GM10847 (cell line): Measurements from ENCODE around the gene FGA.

Experiments used
- POLR2A ChIP-seq: IDR thresholded peaks from 2 replicates; pipeline ENCODE4 v1.6.1; 2011; ENCODE audit not compliant: insufficient read length; ENCODE audit errors: extremely low read depth

The FGA gene

DNA sequence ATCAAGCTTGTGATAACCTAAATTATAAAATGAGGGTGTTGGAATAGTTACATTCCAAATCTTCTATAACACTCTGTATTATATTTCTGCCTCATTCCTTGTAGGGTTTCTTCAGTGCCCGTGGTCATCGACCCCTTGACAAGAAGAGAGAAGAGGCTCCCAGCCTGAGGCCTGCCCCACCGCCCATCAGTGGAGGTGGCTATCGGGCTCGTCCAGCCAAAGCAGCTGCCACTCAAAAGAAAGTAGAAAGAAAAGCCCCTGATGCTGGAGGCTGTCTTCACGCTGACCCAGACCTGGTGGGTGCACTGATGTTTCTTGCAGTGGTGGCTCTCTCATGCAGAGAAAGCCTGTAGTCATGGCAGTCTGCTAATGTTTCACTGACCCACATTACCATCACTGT is 24.8 kb downstream of the FGA start:
- TF ChIP-seq POLR2A: no peak

DNA sequence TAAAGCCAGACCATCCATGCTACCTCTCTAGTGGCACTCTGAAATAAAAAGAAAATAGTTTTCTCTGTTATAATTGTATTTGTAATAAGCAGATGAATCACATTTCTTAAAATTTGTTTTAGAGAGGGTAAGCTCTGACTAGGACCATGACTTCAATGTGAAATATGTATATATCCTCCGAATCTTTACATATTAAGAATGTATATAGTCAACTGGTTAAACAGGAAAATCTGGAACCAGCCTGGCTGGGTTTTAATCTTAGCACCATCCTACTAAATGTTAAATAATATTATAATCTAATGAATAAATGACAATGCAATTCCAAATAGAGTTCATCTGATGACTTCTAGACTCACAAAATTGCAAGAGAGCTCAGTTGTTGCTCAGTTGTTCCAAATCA is 26.2 kb downstream of the FGA start:
- TF ChIP-seq POLR2A: no peak

GRCh38 chr4:154562697-154563254 is 27.8 kb downstream of the FGA start, which contains the start of gene FGB:
FGB (plus strand) TSS chr4:154563011; CDS start chr4:154563019, 8 bp downstream.
- no peak for TF ChIP-seq POLR2A

- no peak for TF ChIP-seq POLR2A
Measured at GRCh38 chr4:154560824-154561231, 29.7 kb downstream of the FGA start.

DNA sequence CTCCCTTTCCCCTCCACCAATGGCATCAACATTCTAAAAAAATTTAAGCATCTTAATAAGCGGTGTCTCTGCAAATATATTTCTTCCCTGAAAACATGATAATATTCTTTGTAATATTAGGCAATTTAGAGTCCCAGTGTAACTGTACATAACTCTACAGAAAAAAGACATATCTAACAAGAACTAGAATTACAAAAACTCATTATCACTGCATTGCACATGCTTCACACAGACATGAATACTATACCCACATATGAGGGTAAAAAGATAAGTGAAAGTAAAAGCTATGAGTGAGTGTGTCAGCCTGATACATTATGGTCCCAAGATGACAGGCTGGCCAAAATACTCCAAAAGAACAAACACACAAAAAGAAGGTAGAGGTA is 30.1 kb downstream of the FGA start:
- TF ChIP-seq POLR2A: no peak

DNA sequence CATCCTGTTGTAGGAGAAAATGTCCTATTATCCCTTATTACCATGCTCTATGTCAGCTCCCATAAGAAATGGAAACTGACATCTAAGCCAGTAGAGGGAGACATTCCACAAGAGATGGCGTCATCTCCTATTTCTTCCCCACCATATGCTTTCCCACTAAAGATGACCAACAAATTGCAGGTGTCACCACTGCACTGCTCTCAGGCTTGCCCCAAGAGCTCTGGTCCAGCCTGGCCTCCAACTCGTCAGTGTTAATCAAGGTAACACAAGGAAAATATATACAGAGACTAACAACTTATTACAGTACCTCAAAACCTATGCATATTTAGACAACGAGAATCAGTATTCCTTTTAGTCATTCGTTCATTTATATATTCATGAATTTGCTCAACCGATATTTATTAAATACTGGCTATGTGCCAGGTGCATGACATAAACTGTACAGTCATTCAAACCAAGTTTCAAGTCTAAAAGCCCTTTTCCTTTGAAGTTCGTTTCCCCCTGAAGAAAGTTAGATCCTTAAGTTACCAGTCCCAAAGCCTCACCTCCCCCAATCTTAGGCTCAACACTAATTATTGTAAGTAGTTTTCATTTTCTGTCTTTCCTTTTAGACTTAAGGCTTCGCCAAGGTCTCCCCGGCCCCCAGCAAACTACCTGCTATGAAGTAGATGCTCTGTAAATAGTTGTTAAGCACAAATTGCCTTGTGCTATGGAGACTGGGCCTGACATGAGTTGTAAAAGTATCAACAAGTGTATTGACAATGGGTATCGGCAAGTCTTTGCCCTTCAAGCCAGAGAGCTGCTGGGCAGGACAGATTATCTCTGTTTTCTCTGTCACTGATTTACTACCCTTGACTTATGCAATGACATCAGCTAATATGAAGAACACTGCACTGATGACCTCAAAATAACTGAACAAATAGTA is 30.8 kb downstream of the FGA start:
- no peak for TF ChIP-seq POLR2A

DNA sequence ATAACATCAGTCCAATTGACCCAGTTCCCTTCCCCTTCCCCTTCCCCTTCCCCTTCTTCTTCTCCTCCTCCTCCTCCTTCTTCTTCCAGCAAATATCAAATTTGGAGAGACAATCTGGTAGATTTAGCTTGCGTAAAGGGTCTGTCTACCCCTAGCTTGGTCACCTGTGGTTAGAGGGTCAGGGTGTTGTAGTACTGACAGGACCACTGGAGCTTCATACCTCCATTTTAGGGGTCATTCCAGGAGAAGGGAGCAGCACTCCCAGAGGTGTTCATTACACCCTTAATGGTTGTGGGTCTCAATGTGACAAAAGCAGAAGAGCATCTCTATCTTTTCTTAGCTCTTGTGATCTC is 31.4 kb downstream of the FGA start:
- TF ChIP-seq POLR2A: no peak

GRCh38 chr4:154551872-154552686 is 38.5 kb downstream of the FGA start:
- TF ChIP-seq POLR2A: no peak

DNA sequence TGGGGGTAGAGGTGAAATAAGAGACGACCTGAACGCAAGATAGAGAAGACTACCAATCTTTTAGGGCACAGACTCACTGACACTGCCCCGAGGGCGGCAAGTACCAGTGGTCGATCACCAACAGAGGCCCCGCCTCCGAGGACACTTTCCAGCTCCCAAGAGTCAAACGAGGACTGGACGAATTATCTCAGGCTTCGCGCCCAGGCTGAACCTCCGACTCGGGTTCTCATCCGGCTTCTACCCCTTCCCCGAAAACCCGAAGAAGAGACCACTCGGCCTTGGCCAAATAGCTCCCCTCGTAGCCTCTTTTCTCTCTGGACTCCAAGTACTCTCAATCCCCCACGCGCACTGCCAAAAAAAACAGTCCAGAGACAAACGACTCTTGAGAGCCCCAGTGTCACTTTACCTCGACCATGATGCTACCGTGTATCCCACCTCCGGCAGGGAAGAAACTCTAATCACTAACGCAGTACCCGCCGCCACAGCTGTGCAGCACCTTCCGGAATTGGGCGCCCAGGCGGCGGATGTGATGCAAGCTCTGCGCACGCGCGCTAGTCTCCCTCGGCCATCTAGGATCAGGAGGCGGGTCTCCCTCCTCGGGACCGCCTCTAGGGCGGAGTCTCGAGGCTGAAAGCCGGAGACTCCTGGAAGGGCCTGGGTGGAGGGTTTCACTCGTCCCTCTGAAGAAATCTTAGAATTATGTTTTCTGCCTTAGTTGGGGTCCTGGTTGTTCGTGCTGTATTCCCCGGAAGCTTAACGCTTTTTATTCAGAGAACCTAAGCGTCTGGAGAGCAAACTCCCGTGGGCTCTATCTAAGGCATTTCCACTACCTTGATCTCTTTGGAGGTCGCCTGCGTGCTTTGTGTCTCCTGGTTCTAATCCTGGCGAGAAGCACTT is 40.4 kb downstream of the FGA start, which contains the start of gene PLRG1:
Gene PLRG1 (minus strand): TSS at position 507 of the 897 bp plus-strand sequence. CDS start 92 bp downstream, at position 415.
- TF ChIP-seq POLR2A: peak; percentile 82

DNA sequence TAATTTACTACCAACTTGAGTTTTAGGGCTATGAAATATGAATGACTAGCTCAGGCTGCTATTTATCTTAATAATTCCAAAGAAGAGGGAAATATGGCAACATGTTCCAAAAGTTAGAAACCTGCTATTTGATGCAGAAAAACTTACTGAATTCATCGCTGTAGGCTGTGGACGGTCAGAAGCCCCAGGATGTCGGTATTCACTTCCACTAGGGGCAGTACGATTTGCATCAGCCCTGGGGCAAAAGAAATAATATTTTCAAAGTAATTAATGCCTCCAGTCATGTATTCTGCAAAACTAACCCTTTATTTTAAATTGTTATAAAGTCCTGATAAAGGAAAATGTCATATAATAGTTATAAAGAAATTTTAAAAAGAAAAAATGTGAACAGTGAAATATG is 44.9 kb downstream of the FGA start:
- TF ChIP-seq POLR2A: no peak

GRCh38 chr4:154542271-154542879 is 48.2 kb downstream of the FGA start:
- TF ChIP-seq POLR2A: no peak
